Karpas-422 (cell line): ENCODE results near the gene SUSD6. TPM values are rescaled to one million over a fixed set of nuclear protein-coding genes. Genes with fewer than 3 reads are reported as not detected.
A peak's percentile ranks its signal among the peaks of the same experiment; 100 is the strongest.
"Not testable (repeated sequence)": the region's sequence is repeated elsewhere in the genome, so short reads cannot be mapped to it uniquely, and the experiment has no call there.

Source experiments
- DNase-seq: peaks from one replicate; pipeline ENCODE4 v3.0.0-alpha.2; 2015
- H2AFZ ChIP-seq: fragments of 200-600 bp; sonication (generic); 2 replicates; pipeline ENCODE4 v1.6.1; 2014; ENCODE audit warnings: antibody characterized with exemption, low read length, mixed read lengths
- H3K27ac ChIP-seq: fragments of 200-600 bp; sonication (generic); 2 replicates; pipeline ENCODE4 v1.5.1; 2014; ENCODE audit warnings: mild to moderate bottlenecking, low read length, moderate library complexity
- H3K27me3 ChIP-seq: fragments of 200-600 bp; sonication (generic); 2 replicates; pipeline ENCODE4 v1.6.1; 2014; ENCODE audit warnings: low read length, mixed read lengths
- H3K36me3 ChIP-seq: fragments of 200-600 bp; sonication (generic); 2 replicates; pipeline ENCODE4 v1.6.1; 2014; ENCODE audit warnings: low read length, mixed read lengths; ENCODE audit not compliant: insufficient read depth
- H3K4me1 ChIP-seq: fragments of 200-600 bp; sonication (generic); 2 replicates; pipeline ENCODE4 v1.6.1; 2014; ENCODE audit warnings: mild to moderate bottlenecking, low read length, mixed read lengths
- H3K4me2 ChIP-seq: fragments of 200-600 bp; sonication (generic); 2 replicates; pipeline ENCODE4 v1.6.1; 2014; ENCODE audit warnings: low read length, low read depth, mild to moderate bottlenecking; ENCODE audit not compliant: poor library complexity, severe bottlenecking
- H3K4me3 ChIP-seq: fragments of 200-600 bp; sonication (generic); 2 replicates; pipeline ENCODE4 v1.5.1; 2014; ENCODE audit warnings: mild to moderate bottlenecking, antibody characterized with exemption, low read length, mixed read lengths
- H3K79me2 ChIP-seq: fragments of 200-600 bp; sonication (generic); 2 replicates; pipeline ENCODE4 v1.6.1; 2014; ENCODE audit warnings: mild to moderate bottlenecking, low read length, mixed read lengths
- H3K9ac ChIP-seq: fragments of 200-600 bp; sonication (generic); 2 replicates; pipeline ENCODE4 v1.6.0; 2014; ENCODE audit warnings: low read length
- H3K9me2 ChIP-seq: fragments of 200-600 bp; sonication (generic), shearing (Covaris generic); replicated peaks from 2 replicates; pipeline ENCODE4 v1.6.0; 2014; ENCODE audit warnings: mild to moderate bottlenecking, low read length, moderate library complexity; ENCODE audit not compliant: insufficient read depth
- H3K9me3 ChIP-seq: fragments of 300-700, 200-600 bp; sonication (generic); 2 replicates; pipeline ENCODE4 v1.6.1; 2014; ENCODE audit warnings: low read length, mixed read lengths
- H4K20me1 ChIP-seq: fragments of 200-600 bp; sonication (generic); 2 replicates; pipeline ENCODE4 v1.6.1; 2014; ENCODE audit warnings: mild to moderate bottlenecking, antibody characterized with exemption, low read length, low read depth; ENCODE audit not compliant: insufficient read depth
- total RNA-seq: library from RNA; depleted of rRNA; stranded (reverse); fragments of >200 nt; shearing (Covaris generic); gene quantifications from 2 replicates; pipeline ENCODE4 v1.2.3, GENCODE V29; 2014; ENCODE audit warnings: low replicate concordance

SUSD6 gene
- total RNA-seq, 1 experiment from 2014 or later: 46.0 TPM

- H4K20me1 ChIP-seq: peaks cover 10% of the 10 kb centered on the region; the same call in 1 of the 2 replicates
- H3K4me2 ChIP-seq: peak overlapping the region; percentile 17
- no peak overlapping the region for H2AFZ ChIP-seq
- H3K4me3 ChIP-seq: no peak overlapping the region; the same call in 1 of the 2 replicates
- no peaks in the 10 kb centered on the region for H3K27me3 ChIP-seq
- H3K36me3 ChIP-seq: peaks cover 19% of the 10 kb centered on the region
- peaks cover 100% of the 10 kb centered on the region for H3K79me2 ChIP-seq
- no peak for DNase-seq
- peak overlapping the region; percentile 40; the same call in 1 of the 2 replicates for H3K9ac ChIP-seq
- peak overlapping the region; percentile 90 for H3K27ac ChIP-seq
- H3K9me3 ChIP-seq: peaks cover 13% of the 10 kb centered on the region
- no peaks in the 10 kb centered on the region for H3K9me2 ChIP-seq
- H3K4me1 ChIP-seq: peaks cover 68% of the 10 kb centered on the region
These were observed 25.5 kb downstream of the SUSD6 start for GRCh38 chr14:69636718-69637480.

GRCh38 chr14:69637503-69638031, 26.2 kb downstream of the SUSD6 start:
- no peak overlapping the region; the same call in 1 of the 2 replicates for H3K4me3 ChIP-seq
- H3K9ac ChIP-seq: peak overlapping the region; percentile 13; the same call in 1 of the 2 replicates
- H4K20me1 ChIP-seq: peaks cover 7% of the 10 kb centered on the region; the same call in 1 of the 2 replicates
- DNase-seq: no peak
- no peaks in the 10 kb centered on the region for H3K9me2 ChIP-seq
- H3K4me2 ChIP-seq: peak overlapping the region; percentile 20
- H3K9me3 ChIP-seq: peaks cover 16% of the 10 kb centered on the region
- H3K79me2 ChIP-seq: peaks cover 100% of the 10 kb centered on the region
- peak overlapping the region; percentile 90 for H3K27ac ChIP-seq
- peaks cover 62% of the 10 kb centered on the region for H3K4me1 ChIP-seq
- no peaks in the 10 kb centered on the region for H3K27me3 ChIP-seq
- H3K36me3 ChIP-seq: peaks cover 25% of the 10 kb centered on the region
- no peak overlapping the region for H2AFZ ChIP-seq

- peaks cover 32% of the 10 kb centered on the region for H3K36me3 ChIP-seq
- no peak overlapping the region for H3K4me3 ChIP-seq
- no peak overlapping the region for H3K9ac ChIP-seq
- H3K27ac ChIP-seq: no peak overlapping the region
- DNase-seq: no peak
- no peak overlapping the region for H2AFZ ChIP-seq
- H3K9me3 ChIP-seq: peaks cover 16% of the 10 kb centered on the region
- H3K27me3 ChIP-seq: no peaks in the 10 kb centered on the region
- peaks cover 62% of the 10 kb centered on the region for H3K4me1 ChIP-seq
- peaks cover 100% of the 10 kb centered on the region for H3K79me2 ChIP-seq
- peaks cover 4% of the 10 kb centered on the region; the same call in 1 of the 2 replicates for H4K20me1 ChIP-seq
- H3K9me2 ChIP-seq: no peaks in the 10 kb centered on the region
- H3K4me2 ChIP-seq: no peak overlapping the region
These were observed 29.5 kb downstream of the SUSD6 start for GRCh38 chr14:69640931-69641330.

GRCh38 chr14:69642212-69642793, 30.9 kb downstream of the SUSD6 start:
- DNase-seq, H3K9ac ChIP-seq, H3K27me3 ChIP-seq, H3K9me2 ChIP-seq, H4K20me1 ChIP-seq, H3K4me3 ChIP-seq, H2AFZ ChIP-seq: not testable (repeated sequence)
- H3K36me3 ChIP-seq: peaks cover 32% of the 10 kb centered on the region
- peak overlapping the region; percentile 71 for H3K27ac ChIP-seq
- H3K4me2 ChIP-seq: peak overlapping the region; percentile 9
- peaks cover 61% of the 10 kb centered on the region for H3K4me1 ChIP-seq
- peaks cover 100% of the 10 kb centered on the region for H3K79me2 ChIP-seq
- peaks cover 16% of the 10 kb centered on the region for H3K9me3 ChIP-seq

GRCh38 chr14:69643430-69644200, 32.2 kb downstream of the SUSD6 start:
- Histone ChIP-seq H3K4me1 (peaks cover 61% of the 10 kb centered on the region), H3K9ac (no peak overlapping the region), H3K4me3 (no peak overlapping the region), H2AFZ (no peak overlapping the region), H3K9me3 (peaks cover 16% of the 10 kb centered on the region), H3K36me3 (peaks cover 32% of the 10 kb centered on the region), H3K9me2 (no peaks in the 10 kb centered on the region), H3K4me2 (peak overlapping the region; percentile 9), H4K20me1 (peaks cover 18% of the 10 kb centered on the region; the same call in 1 of the 2 replicates), H3K27me3 (no peaks in the 10 kb centered on the region), H3K79me2 (peaks cover 100% of the 10 kb centered on the region), H3K27ac (peak overlapping the region; percentile 71)
- no peak for DNase-seq

- no peak for DNase-seq
- Histone ChIP-seq H3K27me3 (no peaks in the 10 kb centered on the region), H3K4me1 (peaks cover 72% of the 10 kb centered on the region), H3K4me3 (no peak overlapping the region), H3K27ac (peak overlapping the region; percentile 28), H3K9me3 (peaks cover 16% of the 10 kb centered on the region), H3K9me2 (no peaks in the 10 kb centered on the region), H4K20me1 (peaks cover 18% of the 10 kb centered on the region; the same call in 1 of the 2 replicates), H3K79me2 (peaks cover 100% of the 10 kb centered on the region), H3K36me3 (peaks cover 27% of the 10 kb centered on the region), H3K9ac (no peak overlapping the region), H2AFZ (no peak overlapping the region), H3K4me2 (no peak overlapping the region)
These were observed 33.4 kb downstream of the SUSD6 start for GRCh38 chr14:69644814-69645213.

- no peaks in the 10 kb centered on the region for H3K9me2 ChIP-seq
- H3K79me2 ChIP-seq: peaks cover 100% of the 10 kb centered on the region
- peaks cover 96% of the 10 kb centered on the region for H3K4me1 ChIP-seq
- no peak overlapping the region for H2AFZ ChIP-seq
- peaks cover 10% of the 10 kb centered on the region; the same call in 1 of the 2 replicates for H3K36me3 ChIP-seq
- peak overlapping the region; percentile 90 for H3K27ac ChIP-seq
- H3K9ac ChIP-seq: peak overlapping the region; percentile 13
- H4K20me1 ChIP-seq: peaks cover 18% of the 10 kb centered on the region; the same call in 1 of the 2 replicates
- no peaks in the 10 kb centered on the region for H3K27me3 ChIP-seq
- peak overlapping the region; percentile 52; the same call in 1 of the 2 replicates for H3K4me3 ChIP-seq
- H3K4me2 ChIP-seq: peak overlapping the region; percentile 74
- DNase-seq: no peak
- no peaks in the 10 kb centered on the region; the same call in 1 of the 2 replicates for H3K9me3 ChIP-seq
These were observed 35.8 kb downstream of the SUSD6 start for GRCh38 chr14:69647213-69647612.
